ENCODE measurements around the gene RBM14.
"Not testable (repeated sequence)": the region's sequence is repeated elsewhere in the genome, so short reads cannot be mapped to it uniquely, and the experiment has no call there.

RBM14 gene

GRCh38 chr11:66639066-66639813 is 22.8 kb downstream of the RBM14 start:
- H3K27me3 ChIP-seq (ENCODE audit: insufficient read depth, low read length, poor library complexity) = no peaks in the 10 kb centered on the region
- peak overlapping the region; percentile 97 for H3K9ac ChIP-seq (ENCODE audit: low read length)
- H3K4me3 ChIP-seq (ENCODE audit: low read length) = peak overlapping the region; percentile 95
- DNase-seq = peak; percentile 57
- peaks cover 5% of the 10 kb centered on the region for H3K36me3 ChIP-seq (ENCODE audit: control insufficient read depth, insufficient read depth, low read length)
- H4K5ac ChIP-seq (ENCODE audit: low read length) = no peak overlapping the region
- no peak overlapping the region for H2BK15ac ChIP-seq (replicated peaks; ENCODE audit: low read depth)
- H3K4me1 ChIP-seq (ENCODE audit: control insufficient read depth, low read depth, low read length) = peaks cover 5% of the 10 kb centered on the region
- no peak overlapping the region for H2BK5ac ChIP-seq (ENCODE audit: low read length)
- peak overlapping the region; percentile 4 for H2BK120ac ChIP-seq (ENCODE audit: low read depth, low read length)
- H3K56ac ChIP-seq (ENCODE audit: low read length) = peak overlapping the region; percentile 99
- no CpG with 5 or more reads among the region's 27 CpGs for WGBS (ENCODE audit: extremely low coverage, insufficient coverage, low lambda C conversion rate)
- H3K79me2 ChIP-seq (ENCODE audit: control insufficient read depth, insufficient read depth, low read length) = peaks cover 67% of the 10 kb centered on the region
- peak overlapping the region; percentile 35 for H3K18ac ChIP-seq (ENCODE audit: low read length)
- H3K27ac ChIP-seq (ENCODE audit: low read depth, low read length) = peak overlapping the region; percentile 88
- no peak overlapping the region for H4K8ac ChIP-seq (ENCODE audit: low read depth, low read length)
- peak overlapping the region; percentile 89 for H3K4me2 ChIP-seq (ENCODE audit: low read length)
- peak overlapping the region; percentile 12 for H3K23ac ChIP-seq (ENCODE audit: low read length)
- peaks cover 1% of the 10 kb centered on the region for H3K79me1 ChIP-seq (ENCODE audit: low read length)
- H3K4ac ChIP-seq (ENCODE audit: low read depth, low read length) = peak overlapping the region; percentile 39
- H2AK5ac ChIP-seq (ENCODE audit: low read length) = no peak overlapping the region

- not testable (repeated sequence) for DNase-seq; H4K8ac ChIP-seq (ENCODE audit: low read depth, low read length); H2BK5ac ChIP-seq (ENCODE audit: low read length); H2AK5ac ChIP-seq (ENCODE audit: low read length); H3K36me3 ChIP-seq (ENCODE audit: control insufficient read depth, insufficient read depth, low read length); H3K27ac ChIP-seq (ENCODE audit: low read depth, low read length); H3K18ac ChIP-seq (ENCODE audit: low read length); H3K4me3 ChIP-seq (ENCODE audit: low read length); H2BK120ac ChIP-seq (ENCODE audit: low read depth, low read length); H2BK15ac ChIP-seq (replicated peaks; ENCODE audit: low read depth); H3K4me1 ChIP-seq (ENCODE audit: control insufficient read depth, low read depth, low read length); H3K23ac ChIP-seq (ENCODE audit: low read length); H3K79me1 ChIP-seq (ENCODE audit: low read length); H3K27me3 ChIP-seq (ENCODE audit: insufficient read depth, low read length, poor library complexity); H4K5ac ChIP-seq (ENCODE audit: low read length); H3K4ac ChIP-seq (ENCODE audit: low read depth, low read length)
- H3K9ac ChIP-seq (ENCODE audit: low read length) = peak overlapping the region; percentile 64
- H3K79me2 ChIP-seq (ENCODE audit: control insufficient read depth, insufficient read depth, low read length) = peaks cover 71% of the 10 kb centered on the region
- peak overlapping the region; percentile 9 for H3K56ac ChIP-seq (ENCODE audit: low read length)
- WGBS (ENCODE audit: extremely low coverage, insufficient coverage, low lambda C conversion rate) = no CpG with 5 or more reads among the region's 10 CpGs
- peak overlapping the region; percentile 60 for H3K4me2 ChIP-seq (ENCODE audit: low read length)
Measured at GRCh38 chr11:66639814-66640340, 23.4 kb downstream of the RBM14 start.

GRCh38 chr11:66641834-66642233 is 25.4 kb downstream of the RBM14 start:
- no peak for DNase-seq
- H2BK120ac ChIP-seq (ENCODE audit: low read depth, low read length) = no peak overlapping the region
- no peak overlapping the region for H3K27ac ChIP-seq (ENCODE audit: low read depth, low read length)
- no peak overlapping the region for H2BK15ac ChIP-seq (replicated peaks; ENCODE audit: low read depth)
- H3K27me3 ChIP-seq (ENCODE audit: insufficient read depth, low read length, poor library complexity) = no peaks in the 10 kb centered on the region
- H3K18ac ChIP-seq (ENCODE audit: low read length) = no peak overlapping the region
- H4K5ac ChIP-seq (ENCODE audit: low read length) = no peak overlapping the region
- no peak overlapping the region for H3K56ac ChIP-seq (ENCODE audit: low read length)
- H3K79me1 ChIP-seq (ENCODE audit: low read length) = peaks cover 8% of the 10 kb centered on the region
- H3K4me2 ChIP-seq (ENCODE audit: low read length) = peak overlapping the region; percentile 31
- no CpG with 5 or more reads among the region's 3 CpGs for WGBS (ENCODE audit: extremely low coverage, insufficient coverage, low lambda C conversion rate)
- peaks cover 11% of the 10 kb centered on the region for H3K36me3 ChIP-seq (ENCODE audit: control insufficient read depth, insufficient read depth, low read length)
- H3K4me3 ChIP-seq (ENCODE audit: low read length) = no peak overlapping the region
- H3K9ac ChIP-seq (ENCODE audit: low read length) = no peak overlapping the region
- H2BK5ac ChIP-seq (ENCODE audit: low read length) = no peak overlapping the region
- H3K4me1 ChIP-seq (ENCODE audit: control insufficient read depth, low read depth, low read length) = peaks cover 5% of the 10 kb centered on the region
- no peak overlapping the region for H2AK5ac ChIP-seq (ENCODE audit: low read length)
- H3K23ac ChIP-seq (ENCODE audit: low read length) = no peak overlapping the region
- H3K4ac ChIP-seq (ENCODE audit: low read depth, low read length) = no peak overlapping the region
- H4K8ac ChIP-seq (ENCODE audit: low read depth, low read length) = no peak overlapping the region
- H3K79me2 ChIP-seq (ENCODE audit: control insufficient read depth, insufficient read depth, low read length) = peaks cover 81% of the 10 kb centered on the region

GRCh38 chr11:66643745-66644437 is 27.5 kb downstream of the RBM14 start:
- H2BK120ac ChIP-seq (ENCODE audit: low read depth, low read length) = no peak overlapping the region
- H3K79me1 ChIP-seq (ENCODE audit: low read length) = peaks cover 10% of the 10 kb centered on the region
- H4K5ac ChIP-seq (ENCODE audit: low read length) = no peak overlapping the region
- H3K4ac ChIP-seq (ENCODE audit: low read depth, low read length) = no peak overlapping the region
- no peak overlapping the region for H3K23ac ChIP-seq (ENCODE audit: low read length)
- DNase-seq = no peak
- H3K9ac ChIP-seq (ENCODE audit: low read length) = no peak overlapping the region
- WGBS (ENCODE audit: extremely low coverage, insufficient coverage, low lambda C conversion rate) = no CpG with 5 or more reads among the region's 24 CpGs
- H2AK5ac ChIP-seq (ENCODE audit: low read length) = no peak overlapping the region
- H3K27ac ChIP-seq (ENCODE audit: low read depth, low read length) = no peak overlapping the region
- no peak overlapping the region for H3K4me2 ChIP-seq (ENCODE audit: low read length)
- no peak overlapping the region for H3K18ac ChIP-seq (ENCODE audit: low read length)
- H2BK15ac ChIP-seq (replicated peaks; ENCODE audit: low read depth) = no peak overlapping the region
- H2BK5ac ChIP-seq (ENCODE audit: low read length) = no peak overlapping the region
- no peak overlapping the region for H4K8ac ChIP-seq (ENCODE audit: low read depth, low read length)
- H3K4me3 ChIP-seq (ENCODE audit: low read length) = no peak overlapping the region
- no peaks in the 10 kb centered on the region for H3K27me3 ChIP-seq (ENCODE audit: insufficient read depth, low read length, poor library complexity)
- peak overlapping the region; percentile 30 for H3K56ac ChIP-seq (ENCODE audit: low read length)
- H3K4me1 ChIP-seq (ENCODE audit: control insufficient read depth, low read depth, low read length) = peaks cover 3% of the 10 kb centered on the region
- H3K36me3 ChIP-seq (ENCODE audit: control insufficient read depth, insufficient read depth, low read length) = peaks cover 12% of the 10 kb centered on the region
- H3K79me2 ChIP-seq (ENCODE audit: control insufficient read depth, insufficient read depth, low read length) = peaks cover 87% of the 10 kb centered on the region

GRCh38 chr11:66646828-66647227 is 30.4 kb downstream of the RBM14 start:
- DNase-seq = no peak
- H2BK5ac ChIP-seq (ENCODE audit: low read length) = no peak overlapping the region
- no peak overlapping the region for H3K27ac ChIP-seq (ENCODE audit: low read depth, low read length)
- H2BK15ac ChIP-seq (replicated peaks; ENCODE audit: low read depth) = no peak overlapping the region
- no peak overlapping the region for H4K5ac ChIP-seq (ENCODE audit: low read length)
- H3K9ac ChIP-seq (ENCODE audit: low read length) = no peak overlapping the region
- no peak overlapping the region for H3K4me3 ChIP-seq (ENCODE audit: low read length)
- H2BK120ac ChIP-seq (ENCODE audit: low read depth, low read length) = no peak overlapping the region
- no peaks in the 10 kb centered on the region for H3K4me1 ChIP-seq (ENCODE audit: control insufficient read depth, low read depth, low read length)
- no peak overlapping the region for H4K8ac ChIP-seq (ENCODE audit: low read depth, low read length)
- no peak overlapping the region for H3K4me2 ChIP-seq (ENCODE audit: low read length)
- no peak overlapping the region for H3K4ac ChIP-seq (ENCODE audit: low read depth, low read length)
- H3K79me1 ChIP-seq (ENCODE audit: low read length) = peaks cover 16% of the 10 kb centered on the region
- no peak overlapping the region for H3K56ac ChIP-seq (ENCODE audit: low read length)
- H3K18ac ChIP-seq (ENCODE audit: low read length) = no peak overlapping the region
- peaks cover 11% of the 10 kb centered on the region for H3K36me3 ChIP-seq (ENCODE audit: control insufficient read depth, insufficient read depth, low read length)
- WGBS (ENCODE audit: extremely low coverage, insufficient coverage, low lambda C conversion rate) = no CpG with 5 or more reads among the region's 4 CpGs
- peaks cover 70% of the 10 kb centered on the region for H3K79me2 ChIP-seq (ENCODE audit: control insufficient read depth, insufficient read depth, low read length)
- no peak overlapping the region for H3K23ac ChIP-seq (ENCODE audit: low read length)
- no peaks in the 10 kb centered on the region for H3K27me3 ChIP-seq (ENCODE audit: insufficient read depth, low read length, poor library complexity)
- no peak overlapping the region for H2AK5ac ChIP-seq (ENCODE audit: low read length)
